GM06990 (cell line): Measurements from ENCODE around the gene GALNT18.

Experiments used
- DNase-seq: peaks from one replicate; pipeline ENCODE4 v3.0.0-alpha.2; 2011; ENCODE audit not compliant: insufficient read length; ENCODE audit errors: extremely low read depth
- H3K27me3 ChIP-seq: replicated peaks from 2 replicates; pipeline ENCODE4 v1.6.0; 2011; ENCODE audit warnings: low read length; ENCODE audit not compliant: control insufficient read depth, insufficient read depth
- H3K36me3 ChIP-seq: 2 replicates; pipeline ENCODE4 v1.5.1; 2011; ENCODE audit warnings: low read length; ENCODE audit not compliant: control insufficient read depth, insufficient read depth
- H3K4me3 ChIP-seq: replicated peaks from 2 replicates; pipeline ENCODE4 v1.5.1; 2011; ENCODE audit warnings: low read depth, mild to moderate bottlenecking, control low read depth, low read length
- TF ChIP-seq, protein P1 (sequence below): IDR thresholded peaks from 2 replicates; pipeline ENCODE4 v1.5.1; 2011; ENCODE audit warnings: low read length, control low read depth, mild to moderate bottlenecking, inconsistent platforms; ENCODE audit not compliant: insufficient read depth, poor library complexity, severe bottlenecking

GALNT18 gene

DNA sequence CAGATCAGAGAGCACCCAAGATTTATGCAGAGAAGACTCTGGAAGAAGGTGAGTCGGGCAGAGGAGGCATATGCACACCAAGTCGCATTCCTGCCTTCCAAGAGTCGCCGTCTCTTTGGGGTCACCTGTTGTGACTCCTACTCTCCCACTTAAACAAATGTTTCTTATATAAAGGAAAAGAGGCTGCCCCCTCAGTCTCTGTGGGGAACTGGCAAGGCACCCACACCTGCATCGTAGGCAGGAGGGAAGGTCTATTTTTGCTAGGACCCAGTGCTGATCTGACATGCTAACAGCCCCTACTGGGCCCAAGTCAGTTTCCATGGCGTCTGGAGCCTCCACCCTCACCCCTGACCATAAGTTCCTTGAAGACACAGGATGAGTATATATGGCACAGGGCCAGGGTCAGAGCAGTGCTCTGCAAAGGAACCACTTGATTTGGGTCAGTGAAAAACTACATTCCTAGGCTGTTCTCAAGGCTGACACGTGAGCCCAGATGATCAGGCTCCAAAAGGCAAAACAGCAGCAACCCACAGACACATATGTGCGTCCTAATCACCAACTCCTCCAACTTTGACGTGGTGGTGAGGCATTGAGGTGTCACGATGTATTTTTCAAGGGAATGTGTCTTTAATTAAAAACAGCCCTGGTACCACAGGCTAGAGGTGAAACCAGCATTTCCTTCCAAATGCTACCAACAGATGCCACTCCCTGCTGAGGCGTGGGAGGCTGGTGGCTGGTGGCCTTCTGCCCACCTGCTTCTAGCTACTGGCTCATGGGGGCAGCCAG is 213.2 kb downstream of the GALNT18 start:
- DNase-seq = no peak
- Histone ChIP-seq H3K36me3 (no peaks in the 10 kb centered on the region), H3K27me3 (no peaks in the 10 kb centered on the region), H3K4me3 (no peak overlapping the region)
- TF ChIP-seq, protein P1, sequence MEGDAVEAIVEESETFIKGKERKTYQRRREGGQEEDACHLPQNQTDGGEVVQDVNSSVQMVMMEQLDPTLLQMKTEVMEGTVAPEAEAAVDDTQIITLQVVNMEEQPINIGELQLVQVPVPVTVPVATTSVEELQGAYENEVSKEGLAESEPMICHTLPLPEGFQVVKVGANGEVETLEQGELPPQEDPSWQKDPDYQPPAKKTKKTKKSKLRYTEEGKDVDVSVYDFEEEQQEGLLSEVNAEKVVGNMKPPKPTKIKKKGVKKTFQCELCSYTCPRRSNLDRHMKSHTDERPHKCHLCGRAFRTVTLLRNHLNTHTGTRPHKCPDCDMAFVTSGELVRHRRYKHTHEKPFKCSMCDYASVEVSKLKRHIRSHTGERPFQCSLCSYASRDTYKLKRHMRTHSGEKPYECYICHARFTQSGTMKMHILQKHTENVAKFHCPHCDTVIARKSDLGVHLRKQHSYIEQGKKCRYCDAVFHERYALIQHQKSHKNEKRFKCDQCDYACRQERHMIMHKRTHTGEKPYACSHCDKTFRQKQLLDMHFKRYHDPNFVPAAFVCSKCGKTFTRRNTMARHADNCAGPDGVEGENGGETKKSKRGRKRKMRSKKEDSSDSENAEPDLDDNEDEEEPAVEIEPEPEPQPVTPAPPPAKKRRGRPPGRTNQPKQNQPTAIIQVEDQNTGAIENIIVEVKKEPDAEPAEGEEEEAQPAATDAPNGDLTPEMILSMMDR = no peak

DNA sequence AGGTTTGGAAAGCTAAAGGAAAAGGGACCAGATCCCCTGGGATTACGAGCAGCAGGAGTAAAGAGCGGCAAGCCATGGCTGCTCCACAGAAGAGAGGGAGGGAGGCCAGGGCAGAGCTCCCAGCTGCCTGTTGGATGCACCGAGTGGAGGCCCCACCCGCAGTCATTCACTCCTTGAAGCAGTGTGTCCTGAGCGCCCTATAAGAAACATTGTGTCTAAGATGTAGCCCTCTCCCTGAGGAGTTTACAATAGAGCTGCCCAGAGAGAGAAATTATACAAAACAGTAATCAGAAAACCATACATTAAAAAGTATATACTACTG is 214.1 kb downstream of the GALNT18 start:
- TF ChIP-seq, protein P1 = no peak
- Histone ChIP-seq H3K27me3 (no peaks in the 10 kb centered on the region), H3K4me3 (no peak overlapping the region), H3K36me3 (no peaks in the 10 kb centered on the region)
- no peak for DNase-seq

DNA sequence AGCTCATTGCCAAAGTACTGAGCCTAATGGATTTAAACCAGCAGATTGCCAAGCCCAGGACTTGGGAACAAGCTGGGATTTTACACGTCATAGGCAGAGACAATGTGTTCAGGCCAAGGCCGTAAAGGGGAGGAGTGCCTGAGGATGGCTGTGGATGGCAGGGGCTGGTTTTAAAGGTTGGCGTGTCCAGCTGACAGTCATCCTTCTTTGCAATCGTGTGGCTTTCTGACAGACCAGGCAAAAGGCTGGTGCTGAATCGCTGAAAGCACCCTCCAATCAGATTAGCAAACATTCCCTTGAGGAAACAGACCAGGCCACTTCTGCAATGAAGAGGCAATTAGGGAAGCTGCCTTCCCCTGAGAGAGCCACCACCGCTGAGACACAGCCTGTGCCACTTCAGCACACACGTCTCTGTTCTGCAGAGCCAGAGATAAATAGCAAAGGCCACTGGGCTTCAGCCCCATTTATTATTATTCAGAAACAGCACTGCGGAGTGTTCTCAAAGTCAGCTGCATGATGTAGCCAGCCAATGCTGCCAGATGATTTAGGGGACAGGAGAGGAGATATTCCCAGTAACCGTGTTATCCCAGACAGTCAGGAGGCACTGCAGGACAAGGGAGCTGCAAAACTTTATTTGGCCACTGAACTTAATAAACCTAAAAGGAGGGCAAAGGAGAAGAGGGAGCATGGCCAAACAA is 214.6 kb downstream of the GALNT18 start:
- H3K36me3 ChIP-seq = no peaks in the 10 kb centered on the region
- DNase-seq = no peak
- TF ChIP-seq, protein P1 = no peak
- no peaks in the 10 kb centered on the region for H3K27me3 ChIP-seq
- no peak overlapping the region for H3K4me3 ChIP-seq

DNA sequence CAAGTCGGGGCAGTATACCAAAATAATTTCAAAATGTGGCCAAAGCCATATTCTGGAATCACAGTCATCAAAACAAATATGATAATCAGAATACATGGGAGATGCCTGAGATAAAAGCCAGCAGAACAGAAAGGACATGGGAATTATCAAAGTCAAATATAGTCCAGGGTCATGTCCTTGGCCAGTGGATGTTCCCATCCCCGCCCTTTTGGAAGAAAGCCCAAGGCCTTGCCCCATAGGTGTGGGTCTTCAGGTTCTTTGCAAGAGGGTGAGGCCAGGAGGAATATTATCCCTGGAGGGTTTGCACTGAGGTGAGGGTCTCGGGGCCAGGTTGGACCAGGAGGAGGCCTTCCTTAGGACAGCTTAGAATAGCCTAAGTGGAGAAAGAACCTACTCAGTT is 215.2 kb downstream of the GALNT18 start:
- Histone ChIP-seq H3K36me3 (no peaks in the 10 kb centered on the region), H3K27me3 (no peaks in the 10 kb centered on the region), H3K4me3 (no peak overlapping the region)
- DNase-seq = no peak
- TF ChIP-seq, protein P1 = no peak

DNA sequence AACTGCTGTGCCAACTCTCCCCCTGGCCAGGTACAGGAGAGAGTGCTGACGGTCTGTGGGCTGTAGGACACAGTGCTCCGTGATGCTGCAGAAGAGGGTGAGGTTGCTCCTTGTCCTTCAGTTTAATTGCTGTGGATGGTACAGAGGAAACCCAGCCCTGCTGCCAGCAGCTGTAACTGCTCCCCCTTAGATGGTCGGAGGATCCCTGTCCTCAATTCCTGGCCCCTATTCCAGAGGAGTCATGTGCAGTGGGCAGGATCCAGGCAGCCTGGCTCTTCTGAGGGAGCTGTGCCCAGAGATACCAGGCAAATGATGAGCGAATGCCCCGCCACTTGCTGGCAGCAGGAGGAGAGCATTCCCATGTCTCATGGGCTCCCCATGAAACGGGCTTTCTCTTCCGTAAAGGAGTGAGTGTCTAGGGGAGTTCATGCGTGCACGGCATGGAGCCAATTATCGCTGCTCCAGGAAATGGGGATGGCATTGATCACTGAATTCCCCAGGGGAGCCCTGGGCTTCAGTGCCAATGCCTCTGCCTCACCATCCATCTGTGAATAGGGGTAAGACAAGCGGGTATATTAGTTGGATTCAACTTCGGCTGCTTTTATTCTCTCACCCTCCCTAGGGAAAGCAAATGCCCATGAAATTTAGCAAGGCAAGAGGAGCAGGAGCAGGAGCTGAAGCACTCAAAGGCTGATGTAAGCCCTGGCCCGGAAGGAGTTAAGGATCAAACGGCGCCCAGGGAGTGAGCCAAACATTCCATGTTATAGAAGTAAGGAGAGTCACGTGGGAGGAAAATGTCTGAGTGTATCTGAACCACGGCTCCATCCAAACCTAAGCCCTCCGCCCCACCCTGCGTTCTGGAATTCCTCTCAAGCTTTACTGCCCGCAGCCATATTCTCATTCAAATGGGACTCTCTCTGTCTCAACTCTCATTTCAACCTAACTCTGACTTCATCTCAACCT is 217.8 kb downstream of the GALNT18 start:
- Histone ChIP-seq H3K4me3 (no peak overlapping the region), H3K27me3 (no peaks in the 10 kb centered on the region), H3K36me3 (no peaks in the 10 kb centered on the region)
- TF ChIP-seq, protein P1 = no peak
- no peak for DNase-seq
